Gastroesophageal sphincter (tissue), 4 donors: ENCODE data around the gene FCN1. TPM values are rescaled to one million over a fixed set of nuclear protein-coding genes. Genes with fewer than 3 reads are reported as not detected.

Experiments used
- ATAC-seq: fragments of 150-250 bp; one replicate; pipeline ENCODE4 v1.9.1; 2016; ENCODE audit warnings: mild to moderate bottlenecking, moderate library complexity
- H3K27ac ChIP-seq, 4 donors: fragments of 200-600 bp; sonication (generic) in 3 of 4; 1 replicate in 3 of 4; 2 replicates in 1 of 4; pipeline ENCODE4 v1.5.1; 2016 to 2019
- H3K27me3 ChIP-seq: fragments of 200-600 bp; sonication (generic); one replicate; pipeline ENCODE4 v1.5.1; 2019
- H3K36me3 ChIP-seq, 2 donors: fragments of 200-600 bp; sonication (generic); one replicate each; pipeline ENCODE4 v1.5.1; 2019; ENCODE audit warnings: control low read depth in 1 of 2
- H3K4me1 ChIP-seq, 3 donors: fragments of 200-600 bp; sonication (generic); 1 replicate in 2 of 3; 2 replicates in 1 of 3; pipeline ENCODE4 v1.5.1; 2016 to 2019; ENCODE audit warnings: control low read depth in 2 of 3
- H3K4me3 ChIP-seq, 2 donors: fragments of 200-600 bp; sonication (generic); one replicate each; pipeline ENCODE4 v1.5.1; 2019; ENCODE audit warnings: mild to moderate bottlenecking in 1 of 2, moderate library complexity in 1 of 2
- H3K9me3 ChIP-seq, 3 donors: fragments of 200-600 bp; sonication (generic); one replicate each; pipeline ENCODE4 v1.5.1; 2017 to 2019; ENCODE audit warnings: control low read depth in 2 of 3
- CTCF ChIP-seq, 4 experiments: fragments of 200-600 bp in 2 of 4; fragments of 450-650 bp in 2 of 4; sonication (generic) in 1 of 4; IDR thresholded peaks; one replicate each; pipeline ENCODE4 v1.5.1; 2017 to 2019; ENCODE audit warnings: antibody characterized with exemption in 4 of 4, mild to moderate bottlenecking in 2 of 4, moderate library complexity in 2 of 4
- EP300 ChIP-seq: sonication (generic); formaldehyde crosslinking; IDR thresholded peaks from one replicate; pipeline ENCODE4 v1.6.1; 2017; ENCODE audit warnings: antibody characterized with exemption, mild to moderate bottlenecking
- POLR2A ChIP-seq, 2 donors: fragments of 450-650 bp; IDR thresholded peaks; one replicate each; pipeline ENCODE4 v1.6.1; 2017; ENCODE audit warnings: antibody characterized with exemption in 2 of 2, mild to moderate bottlenecking in 2 of 2, moderate library complexity in 1 of 2
- POLR2AphosphoS5 ChIP-seq: sonication (generic); formaldehyde crosslinking; IDR thresholded peaks from one replicate; pipeline ENCODE4 v1.6.1; 2017; ENCODE audit warnings: antibody characterized with exemption
- WGBS, 2 donors: methylation state at CpG; one replicate each; pipeline ENCODE4 v1.1.5; 2018; ENCODE audit warnings: low coverage in 1 of 2; 5-methylcytosine and 5-hydroxymethylcytosine counted together
- total RNA-seq, 4 donors: library from RNA; depleted of rRNA; stranded (reverse); fragments of >200 nt; gene quantifications; one replicate each; pipeline ENCODE4 v1.1.0, GENCODE V29; 2016

FCN1 gene
- total RNA-seq, 4 donors from 2014 or later, result 0.31 to 9.4 (median 3.2) TPM

- no peak overlapping the region for H3K4me3 ChIP-seq
- peaks cover 12% of the 10 kb centered on the region for H3K27me3 ChIP-seq
- H3K4me1 ChIP-seq, result no peaks in the 10 kb centered on the region
- no peak for ATAC-seq
- no peaks in the 10 kb centered on the region for H3K36me3 ChIP-seq
- H3K9me3 ChIP-seq, result no peaks in the 10 kb centered on the region
- 87 to 100% methylated on average over 1 to 2 of the region's 4 CpGs for WGBS, 2 donors
- TF ChIP-seq POLR2AphosphoS5, result no peak
- TF ChIP-seq EP300, result no peak
- no peak for TF ChIP-seq CTCF (IDR thresholded peaks at IDR 0.05)
- TF ChIP-seq POLR2A (IDR thresholded peaks at IDR 0.05), result no peak
- H3K27ac ChIP-seq, result no peak overlapping the region
Measured at GRCh38 chr9:134877541-134877940, 40.2 kb downstream of the FCN1 start.

GRCh38 chr9:134875371-134875770 is 42.3 kb downstream of the FCN1 start:
- WGBS, 2 donors, result 50% methylated on average over 1 of the region's 1 CpG; no CpG with 5 or more reads in 1 of the 2 donors

GRCh38 chr9:134872482-134873231 is 45.1 kb downstream of the FCN1 start:
- TF ChIP-seq POLR2A (IDR thresholded peaks at IDR 0.05) (no peak), POLR2AphosphoS5 (no peak), EP300 (no peak), CTCF (IDR thresholded peaks at IDR 0.05) (no peak)
- WGBS, 2 donors, result 87 to 91% methylated on average over 14 to 18 of the region's 24 CpGs
- Histone ChIP-seq H3K36me3 (no peaks in the 10 kb centered on the region), H3K4me1 (no peaks in the 10 kb centered on the region), H3K27me3 (peaks cover 40% of the 10 kb centered on the region), H3K4me3 (no peak overlapping the region), H3K27ac (no peak overlapping the region), H3K9me3 (no peaks in the 10 kb centered on the region)
- no peak for ATAC-seq

More at GRCh38 chr9:134875371-134875770, 42.3 kb downstream of the FCN1 start:
- no peaks in the 10 kb centered on the region for H3K36me3 ChIP-seq
- H3K4me3 ChIP-seq, result no peak overlapping the region
- H3K27ac ChIP-seq, result no peak overlapping the region
- H3K27me3 ChIP-seq, result peaks cover 13% of the 10 kb centered on the region
- H3K4me1 ChIP-seq, result no peaks in the 10 kb centered on the region
- no peak for TF ChIP-seq EP300
- TF ChIP-seq CTCF (IDR thresholded peaks at IDR 0.05), result no peak
- ATAC-seq, result no peak
- no peaks in the 10 kb centered on the region for H3K9me3 ChIP-seq

GRCh38 chr9:134871697-134872340 is 45.9 kb downstream of the FCN1 start:
- TF ChIP-seq POLR2A (IDR thresholded peaks at IDR 0.05) (no peak), EP300 (no peak), POLR2AphosphoS5 (peak; percentile 30)
- no peak overlapping the region for H3K4me3 ChIP-seq
- WGBS, 2 donors, result 0 to 25% methylated on average over 4 to 7 of the region's 16 CpGs
- peak overlapping the region in 3 of 4 donors; percentile 40 to 43 (median 43) for H3K27ac ChIP-seq
- no peaks in the 10 kb centered on the region for H3K36me3 ChIP-seq
- H3K9me3 ChIP-seq, result no peaks in the 10 kb centered on the region
- no peaks in the 10 kb centered on the region for H3K4me1 ChIP-seq
- H3K27me3 ChIP-seq, result peaks cover 41% of the 10 kb centered on the region
- peak; percentile 81 for ATAC-seq

GRCh38 chr9:134870746-134871662 is 46.7 kb downstream of the FCN1 start:
- Histone ChIP-seq H3K27me3 (peaks cover 41% of the 10 kb centered on the region), H3K4me1 (no peaks in the 10 kb centered on the region), H3K9me3 (no peaks in the 10 kb centered on the region), H3K36me3 (no peaks in the 10 kb centered on the region), H3K27ac (peak overlapping the region in 3 of 4 donors; percentile 40 to 43 (median 43)), H3K4me3 (no peak overlapping the region)
- no peak for TF ChIP-seq POLR2A (IDR thresholded peaks at IDR 0.05)
- TF ChIP-seq POLR2AphosphoS5, result no peak
- no peak for TF ChIP-seq EP300
- TF ChIP-seq CTCF (IDR thresholded peaks at IDR 0.05), result no peak
- ATAC-seq, result no peak
- 68 to 80% methylated on average over 3 to 10 of the region's 30 CpGs for WGBS, 2 donors
